AG04449 (cell line): ENCODE results near the gene SCN3A.

Source experiments
- CTCF ChIA-PET: fragments of 350-600 bp; formaldehyde crosslinking; extraction: SDS; loops from one replicate; lab custom pipeline; 2021; ENCODE audit warnings: antibody characterized with exemption; lab: Yijun Ruan, JAX
- POLR2A ChIA-PET: fragments of 400-600, 350-600 bp; formaldehyde crosslinking; extraction: SDS; loops from one replicate; lab custom pipeline; 2020; ENCODE audit warnings: antibody characterized with exemption, inconsistent platforms; lab: Yijun Ruan, JAX
- DNase-seq: peaks from one replicate; pipeline ENCODE4 v3.0.0-alpha.2; 2010; ENCODE audit warnings: low read depth, low spot score
- H3K4me3 ChIP-seq: 2 replicates; pipeline ENCODE4 v1.5.1; 2011; ENCODE audit warnings: low read depth, mild to moderate bottlenecking, control low read depth, low read length
- TF ChIP-seq, protein P1 (sequence below): IDR thresholded peaks from one replicate; pipeline ENCODE4 v1.5.1; 2011; ENCODE audit warnings: mild to moderate bottlenecking, moderate library complexity, low read length, control low read depth, inconsistent platforms; ENCODE audit not compliant: insufficient read depth; ENCODE audit errors: missing control alignments

SCN3A gene

DNA sequence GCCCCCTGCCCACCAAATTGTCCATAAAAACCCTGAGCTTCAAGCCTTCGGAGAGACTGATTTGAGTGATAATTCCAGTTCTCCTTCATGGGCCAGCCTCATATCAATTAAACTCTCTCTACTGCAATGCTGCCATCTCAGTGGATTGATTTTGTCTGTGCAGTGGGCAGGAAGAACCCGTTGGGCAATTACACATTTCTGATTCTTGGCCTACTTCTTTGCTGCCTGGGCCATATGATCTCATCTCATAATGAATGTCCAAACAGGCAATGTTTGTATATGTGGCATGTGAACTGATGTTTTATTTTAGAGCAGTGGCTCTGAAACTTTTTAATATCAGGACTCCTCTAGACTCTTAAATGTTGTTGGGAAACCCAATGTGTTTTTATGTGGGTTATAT is 147.3 kb downstream of the SCN3A start:
- no peak for DNase-seq
- TF ChIP-seq, protein P1, sequence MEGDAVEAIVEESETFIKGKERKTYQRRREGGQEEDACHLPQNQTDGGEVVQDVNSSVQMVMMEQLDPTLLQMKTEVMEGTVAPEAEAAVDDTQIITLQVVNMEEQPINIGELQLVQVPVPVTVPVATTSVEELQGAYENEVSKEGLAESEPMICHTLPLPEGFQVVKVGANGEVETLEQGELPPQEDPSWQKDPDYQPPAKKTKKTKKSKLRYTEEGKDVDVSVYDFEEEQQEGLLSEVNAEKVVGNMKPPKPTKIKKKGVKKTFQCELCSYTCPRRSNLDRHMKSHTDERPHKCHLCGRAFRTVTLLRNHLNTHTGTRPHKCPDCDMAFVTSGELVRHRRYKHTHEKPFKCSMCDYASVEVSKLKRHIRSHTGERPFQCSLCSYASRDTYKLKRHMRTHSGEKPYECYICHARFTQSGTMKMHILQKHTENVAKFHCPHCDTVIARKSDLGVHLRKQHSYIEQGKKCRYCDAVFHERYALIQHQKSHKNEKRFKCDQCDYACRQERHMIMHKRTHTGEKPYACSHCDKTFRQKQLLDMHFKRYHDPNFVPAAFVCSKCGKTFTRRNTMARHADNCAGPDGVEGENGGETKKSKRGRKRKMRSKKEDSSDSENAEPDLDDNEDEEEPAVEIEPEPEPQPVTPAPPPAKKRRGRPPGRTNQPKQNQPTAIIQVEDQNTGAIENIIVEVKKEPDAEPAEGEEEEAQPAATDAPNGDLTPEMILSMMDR, result no peak
- ChIA-PET POLR2A (no interaction called here), CTCF (no interaction called here)
- no peak overlapping the region for H3K4me3 ChIP-seq

- CTCF ChIA-PET, result no interaction called here
- POLR2A ChIA-PET, result no interaction called here
Observed at GRCh38 chr2:165055082-165055851, 148.6 kb downstream of the SCN3A start.

DNA sequence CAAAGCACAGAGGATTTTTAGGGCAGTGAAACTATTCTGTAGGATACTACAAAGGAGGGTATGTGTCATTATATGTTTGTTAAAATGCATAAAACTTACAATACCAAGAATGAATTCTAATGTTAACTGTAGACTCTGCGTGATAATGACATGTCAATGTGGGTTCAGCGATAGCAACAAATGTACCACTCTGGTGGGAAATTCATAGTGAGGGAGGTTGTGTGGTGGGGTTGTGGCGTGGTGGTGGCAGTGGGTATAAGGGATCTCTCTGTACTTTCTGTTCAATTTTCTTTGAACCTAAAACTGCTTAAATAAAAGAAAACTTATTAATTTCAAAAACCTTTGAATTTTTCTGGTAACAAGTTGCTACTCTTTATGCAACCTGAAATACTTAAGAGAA is 149.2 kb downstream of the SCN3A start:
- ChIA-PET CTCF (no interaction called here), POLR2A (no interaction called here)
- DNase-seq, result no peak
- H3K4me3 ChIP-seq, result no peak overlapping the region
- TF ChIP-seq, protein P1, result no peak

More at GRCh38 chr2:165055082-165055851, 148.6 kb downstream of the SCN3A start:
- DNase-seq, result no peak
- TF ChIP-seq, protein P1, result no peak
- no peak overlapping the region for H3K4me3 ChIP-seq

DNA sequence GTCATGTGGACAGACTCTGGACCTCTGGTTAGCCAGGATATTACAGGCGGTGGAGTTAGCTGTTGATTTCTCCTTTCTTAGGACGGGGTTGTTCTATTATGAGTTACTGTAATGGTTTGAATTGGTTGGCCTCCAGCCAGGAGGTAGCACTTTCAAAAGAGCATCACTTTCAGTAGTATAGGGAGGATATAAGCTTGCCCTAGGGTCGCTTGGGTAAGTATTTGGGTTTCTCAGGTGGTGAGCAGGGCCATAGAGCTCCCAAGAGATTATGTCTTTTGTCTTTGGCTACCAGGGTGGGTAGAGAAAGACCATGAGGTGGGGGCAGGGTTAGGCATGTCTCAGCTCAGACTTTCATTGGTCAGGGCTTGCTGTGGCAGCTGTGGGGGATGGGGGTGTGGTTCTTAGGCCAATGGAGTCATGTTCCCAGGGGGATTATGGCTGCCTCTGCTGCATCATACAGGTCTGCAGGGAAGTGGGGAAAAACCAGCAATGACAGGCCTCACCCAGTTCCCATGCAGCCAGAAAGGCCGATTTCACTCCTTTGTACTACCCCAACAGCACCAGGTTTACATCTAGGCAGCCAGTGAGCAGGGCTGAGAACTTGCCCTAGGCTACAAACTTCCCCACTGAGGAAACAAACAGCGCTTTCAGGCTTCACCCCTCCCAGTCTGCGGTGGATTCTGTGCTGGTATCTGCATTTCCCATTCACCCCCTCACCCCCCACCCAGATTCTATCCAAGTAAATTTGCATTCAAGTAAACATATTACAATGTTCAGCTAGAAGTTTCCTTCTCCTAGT is 159.1 kb downstream of the SCN3A start:
- no peak overlapping the region for H3K4me3 ChIP-seq
- no peak for DNase-seq
- TF ChIP-seq, protein P1, result no peak
- CTCF ChIA-PET, result no interaction called here
- POLR2A ChIA-PET, result no interaction called here
